ENCODE results near the gene PAFAH2. TPM values are rescaled to one million over a fixed set of nuclear protein-coding genes. Genes with fewer than 3 reads are reported as not detected.

The PAFAH2 gene
- polyA plus RNA-seq, 1 donor: 20.7 TPM

DNA sequence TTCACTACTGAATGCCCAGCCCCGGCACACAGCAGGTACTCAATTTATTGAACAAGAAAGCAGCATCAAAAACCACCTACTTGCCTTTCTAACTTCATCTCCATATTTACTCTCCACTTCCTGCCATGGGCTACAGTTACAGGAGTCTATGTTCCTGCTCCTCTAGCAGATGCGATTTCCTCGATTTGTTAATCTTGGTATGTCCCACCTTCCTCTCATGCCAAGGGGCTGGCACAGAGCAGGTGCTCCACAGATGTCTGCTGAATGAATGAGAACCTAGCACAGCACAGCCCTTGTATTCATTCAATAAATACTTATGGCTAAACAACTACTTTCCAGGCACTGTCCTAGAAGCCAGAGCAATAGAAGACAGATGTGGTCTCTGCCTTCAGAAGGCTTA is 12.2 kb downstream of the PAFAH2 start:
- Histone ChIP-seq H3K27ac (ENCODE audit: low read length) (no peak overlapping the region), H3K9me3 (ENCODE audit: control insufficient read depth, low read depth, low read length) (no peaks in the 10 kb centered on the region), H3K27me3 (ENCODE audit: control insufficient read depth, insufficient read depth, low read length) (no peaks in the 10 kb centered on the region), H3K4me1 (ENCODE audit: control insufficient read depth, insufficient read depth, low read length) (no peaks in the 10 kb centered on the region), H3K4me3 (ENCODE audit: low read length) (no peak overlapping the region), H3K36me3 (ENCODE audit: control insufficient read depth, insufficient read depth, low read length) (peaks cover 71% of the 10 kb centered on the region)
- DNase-seq: no peak
- no CpG with 5 or more reads among the region's 3 CpGs for WGBS (ENCODE audit: insufficient coverage, low lambda C conversion rate)

DNA sequence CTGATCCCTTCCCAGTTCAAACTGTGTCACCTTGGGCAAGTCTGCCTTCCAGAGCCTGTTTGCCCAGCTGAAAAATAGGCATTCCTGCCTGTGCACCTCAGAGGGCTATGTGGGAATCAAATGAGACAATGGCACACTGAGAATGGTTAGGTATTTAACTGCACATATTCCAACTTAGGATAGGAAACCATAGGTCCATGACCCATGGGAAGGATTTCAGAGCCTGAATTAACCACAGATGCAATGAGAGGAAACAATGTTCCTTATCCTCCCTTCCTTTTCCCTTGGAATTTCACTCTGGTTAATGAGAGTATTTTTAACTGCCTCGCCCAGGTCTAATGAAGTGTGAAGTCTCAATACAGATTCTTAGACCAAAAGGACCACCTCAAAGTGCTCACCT is 12.7 kb downstream of the PAFAH2 start:
- DNase-seq: no peak
- Histone ChIP-seq H3K9me3 (ENCODE audit: control insufficient read depth, low read depth, low read length) (no peaks in the 10 kb centered on the region), H3K27ac (ENCODE audit: low read length) (no peak overlapping the region), H3K4me1 (ENCODE audit: control insufficient read depth, insufficient read depth, low read length) (no peaks in the 10 kb centered on the region), H3K4me3 (ENCODE audit: low read length) (no peak overlapping the region), H3K27me3 (ENCODE audit: control insufficient read depth, insufficient read depth, low read length) (no peaks in the 10 kb centered on the region), H3K36me3 (ENCODE audit: control insufficient read depth, insufficient read depth, low read length) (peaks cover 68% of the 10 kb centered on the region)
- WGBS (ENCODE audit: insufficient coverage, low lambda C conversion rate): no CpG with 5 or more reads among the region's 1 CpG

DNA sequence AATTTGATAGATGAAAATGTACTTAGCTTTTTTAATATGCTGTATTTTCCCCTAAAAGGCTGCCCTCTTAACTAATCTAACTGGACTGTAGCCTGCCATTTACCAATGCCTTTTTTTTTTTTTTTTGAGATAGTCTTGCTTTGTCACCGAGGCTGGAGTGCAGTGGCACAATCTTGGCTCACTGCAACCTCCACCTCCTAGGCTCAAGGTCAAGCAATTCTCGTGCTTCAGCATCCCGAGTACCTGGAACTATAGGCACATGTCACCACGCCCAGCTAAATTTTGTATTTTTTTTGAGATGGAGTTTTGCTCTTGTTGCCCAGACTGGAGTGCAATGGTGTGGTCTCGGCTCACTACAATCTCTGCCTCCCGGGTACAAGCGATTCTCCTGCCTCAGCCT is 18.7 kb downstream of the PAFAH2 start:
- DNase-seq: no peak
- Histone ChIP-seq H3K36me3 (ENCODE audit: control insufficient read depth, insufficient read depth, low read length) (peaks cover 67% of the 10 kb centered on the region), H3K27ac (ENCODE audit: low read length) (no peak overlapping the region), H3K9me3 (ENCODE audit: control insufficient read depth, low read depth, low read length) (no peaks in the 10 kb centered on the region), H3K27me3 (ENCODE audit: control insufficient read depth, insufficient read depth, low read length) (no peaks in the 10 kb centered on the region), H3K4me1 (ENCODE audit: control insufficient read depth, insufficient read depth, low read length) (no peaks in the 10 kb centered on the region), H3K4me3 (ENCODE audit: low read length) (no peak overlapping the region)
- no CpG with 5 or more reads among the region's 7 CpGs for WGBS (ENCODE audit: insufficient coverage, low lambda C conversion rate)

DNA sequence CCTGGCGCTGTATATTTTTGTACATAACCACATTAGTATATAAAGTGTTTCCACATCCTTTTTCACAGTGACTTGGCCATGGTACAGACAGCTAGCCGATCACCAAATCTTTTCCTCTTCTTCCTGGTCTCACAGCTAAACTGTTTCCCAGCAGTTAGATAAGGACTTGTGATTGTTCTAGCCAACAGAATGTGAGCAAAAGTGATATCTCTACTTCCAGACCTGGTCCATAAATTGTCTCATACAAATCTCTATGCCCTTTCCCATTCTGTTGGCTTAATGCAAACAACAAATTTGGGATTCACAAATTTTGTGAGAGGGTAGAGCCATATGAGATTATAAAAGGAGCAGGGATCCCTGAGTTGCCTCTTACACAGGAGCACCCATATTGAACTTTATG is 19.5 kb downstream of the PAFAH2 start:
- no peak overlapping the region for H3K27ac ChIP-seq (ENCODE audit: low read length)
- no peaks in the 10 kb centered on the region for H3K9me3 ChIP-seq (ENCODE audit: control insufficient read depth, low read depth, low read length)
- H3K4me1 ChIP-seq (ENCODE audit: control insufficient read depth, insufficient read depth, low read length): no peaks in the 10 kb centered on the region
- no peaks in the 10 kb centered on the region for H3K27me3 ChIP-seq (ENCODE audit: control insufficient read depth, insufficient read depth, low read length)
- no peak for DNase-seq
- 100% methylated on average over 1 of the region's 2 CpGs for WGBS (ENCODE audit: insufficient coverage, low lambda C conversion rate)
- peaks cover 67% of the 10 kb centered on the region for H3K36me3 ChIP-seq (ENCODE audit: control insufficient read depth, insufficient read depth, low read length)
- H3K4me3 ChIP-seq (ENCODE audit: low read length): no peak overlapping the region

DNA sequence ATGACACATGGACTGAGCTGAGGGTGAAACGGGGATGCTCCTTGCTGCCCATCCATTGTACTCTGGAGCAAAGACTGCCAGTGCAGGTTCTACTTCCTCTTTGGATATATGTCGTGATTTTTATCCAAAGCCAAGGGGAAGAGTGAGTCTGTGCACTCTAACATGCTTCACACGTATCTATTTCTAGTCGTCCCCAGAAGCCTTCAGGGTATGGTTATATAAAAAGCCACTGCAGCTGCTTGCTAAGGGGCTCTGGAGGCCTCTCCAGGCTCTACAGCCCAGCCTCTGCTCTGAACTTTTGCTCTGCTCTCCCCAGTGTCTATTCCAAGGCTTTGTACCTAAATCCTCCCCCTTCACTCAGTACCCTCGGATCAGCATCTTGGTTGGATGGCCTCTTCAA is 20.1 kb downstream of the PAFAH2 start:
- 100% methylated on average over 1 of the region's 5 CpGs for WGBS (ENCODE audit: insufficient coverage, low lambda C conversion rate)
- peaks cover 65% of the 10 kb centered on the region for H3K36me3 ChIP-seq (ENCODE audit: control insufficient read depth, insufficient read depth, low read length)

DNA sequence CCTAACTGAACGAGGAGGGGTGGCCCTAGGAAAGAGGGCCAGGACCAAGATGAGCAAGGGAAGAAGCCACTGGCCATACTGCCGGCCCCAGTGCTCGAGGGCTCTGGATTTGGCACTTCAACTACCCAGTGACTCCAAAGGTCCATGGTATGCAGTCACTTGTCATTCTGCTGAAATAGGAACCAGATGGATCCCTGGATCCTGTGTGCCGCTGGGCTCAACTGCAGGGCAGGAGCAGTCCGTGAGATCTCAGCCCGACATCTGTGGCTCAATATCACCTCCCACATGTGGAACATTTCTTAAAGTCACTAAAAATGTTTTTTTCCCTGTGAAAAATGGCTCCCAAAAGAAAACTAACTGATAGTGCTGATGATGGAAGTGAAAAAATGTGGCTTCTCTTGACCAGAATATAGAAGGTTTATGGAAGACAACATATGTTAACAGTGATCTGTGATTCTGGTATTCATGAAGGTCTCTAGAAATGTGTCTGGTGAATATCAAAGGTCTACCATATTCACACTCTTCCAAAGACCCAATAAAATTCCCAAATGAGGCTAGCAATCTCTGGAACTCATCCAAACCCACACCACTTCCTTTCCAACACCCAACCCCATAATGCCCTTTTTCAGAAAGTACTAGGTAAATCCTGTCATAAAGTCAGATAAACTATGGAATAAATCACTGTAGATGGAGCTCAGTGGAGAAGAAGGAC is 24.1 kb downstream of the PAFAH2 start:
- H3K9me3 ChIP-seq (ENCODE audit: control insufficient read depth, low read depth, low read length): no peaks in the 10 kb centered on the region
- H3K4me3 ChIP-seq (ENCODE audit: low read length): no peak overlapping the region
- WGBS (ENCODE audit: insufficient coverage, low lambda C conversion rate): no CpG with 5 or more reads among the region's 6 CpGs
- H3K27me3 ChIP-seq (ENCODE audit: control insufficient read depth, insufficient read depth, low read length): no peaks in the 10 kb centered on the region
- no peak overlapping the region for H3K27ac ChIP-seq (ENCODE audit: low read length)
- peaks cover 5% of the 10 kb centered on the region for H3K4me1 ChIP-seq (ENCODE audit: control insufficient read depth, insufficient read depth, low read length)
- DNase-seq: no peak
- peaks cover 69% of the 10 kb centered on the region for H3K36me3 ChIP-seq (ENCODE audit: control insufficient read depth, insufficient read depth, low read length)

More for the DNA sequence above, 20.1 kb downstream of the PAFAH2 start:
- Histone ChIP-seq H3K4me1 (ENCODE audit: control insufficient read depth, insufficient read depth, low read length) (no peaks in the 10 kb centered on the region), H3K27ac (ENCODE audit: low read length) (no peak overlapping the region), H3K27me3 (ENCODE audit: control insufficient read depth, insufficient read depth, low read length) (no peaks in the 10 kb centered on the region), H3K4me3 (ENCODE audit: low read length) (no peak overlapping the region), H3K9me3 (ENCODE audit: control insufficient read depth, low read depth, low read length) (no peaks in the 10 kb centered on the region)
- no peak for DNase-seq

DNA sequence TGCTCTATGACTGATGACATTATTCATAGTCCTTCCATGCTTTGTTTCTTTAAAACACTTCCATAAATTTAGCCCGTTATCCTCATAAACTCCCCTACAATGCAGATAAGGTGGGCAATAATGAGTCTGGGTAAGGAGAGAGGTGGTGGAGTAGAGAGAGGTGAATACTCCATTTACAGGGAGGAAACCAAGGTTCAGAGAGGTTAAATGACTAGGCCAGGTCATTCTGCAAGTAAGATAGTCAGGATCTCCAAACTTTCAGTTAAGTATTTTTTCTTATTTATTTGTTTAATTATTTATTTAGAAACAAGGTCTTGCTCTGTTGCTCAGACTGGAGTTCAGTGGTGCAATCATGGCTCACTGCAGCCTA is 26.1 kb downstream of the PAFAH2 start:
- WGBS (ENCODE audit: insufficient coverage, low lambda C conversion rate): no CpG with 5 or more reads among the region's 1 CpG
- peak overlapping the region; percentile 37 for H3K27ac ChIP-seq (ENCODE audit: low read length)

DNA sequence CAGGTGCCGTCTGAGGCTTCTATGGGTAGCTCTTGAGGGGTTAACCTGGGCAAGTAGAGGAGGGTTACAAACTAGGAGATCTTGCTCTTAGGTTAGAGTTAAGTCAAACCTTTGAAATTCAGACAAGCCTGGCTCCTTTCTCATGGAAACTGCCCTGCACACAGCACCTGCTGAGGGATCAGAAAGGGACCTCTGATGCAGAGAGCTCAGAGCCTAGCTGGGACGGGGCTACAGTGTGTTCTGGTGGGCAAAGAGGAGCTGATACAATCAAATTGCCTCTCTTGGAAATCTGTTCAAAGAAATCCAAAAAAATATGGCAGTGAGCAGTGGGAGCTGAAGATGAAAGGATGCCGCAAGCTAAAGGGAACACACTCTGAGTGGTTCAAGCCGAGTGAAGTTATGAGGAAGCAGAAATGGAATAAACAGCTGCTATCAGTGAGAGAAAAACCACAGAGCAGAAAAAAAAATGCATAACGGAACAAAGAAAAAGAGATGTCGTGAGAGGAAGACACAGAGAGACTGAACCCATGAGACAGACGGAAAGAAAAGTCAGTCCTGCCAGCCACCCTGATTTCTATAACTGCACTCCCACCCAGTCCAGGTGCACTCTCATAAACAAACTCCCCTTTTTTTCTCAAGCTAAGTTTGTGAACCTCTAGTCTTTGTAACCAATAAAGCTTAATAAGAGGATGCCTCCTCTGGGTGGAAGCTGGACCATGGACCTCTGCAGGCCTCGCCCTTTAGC is 26.6 kb downstream of the PAFAH2 start:
- 41% methylated on average over 4 of the region's 8 CpGs for WGBS (ENCODE audit: insufficient coverage, low lambda C conversion rate)
- Histone ChIP-seq H3K27ac (ENCODE audit: low read length) (peak overlapping the region; percentile 37), H3K27me3 (ENCODE audit: control insufficient read depth, insufficient read depth, low read length) (no peaks in the 10 kb centered on the region), H3K36me3 (ENCODE audit: control insufficient read depth, insufficient read depth, low read length) (peaks cover 69% of the 10 kb centered on the region), H3K4me1 (ENCODE audit: control insufficient read depth, insufficient read depth, low read length) (peaks cover 5% of the 10 kb centered on the region), H3K4me3 (ENCODE audit: low read length) (no peak overlapping the region), H3K9me3 (ENCODE audit: control insufficient read depth, low read depth, low read length) (no peaks in the 10 kb centered on the region)
- peak; percentile 56 to 84 for DNase-seq

More for the DNA sequence above, 26.1 kb downstream of the PAFAH2 start:
- Histone ChIP-seq H3K27me3 (ENCODE audit: control insufficient read depth, insufficient read depth, low read length) (no peaks in the 10 kb centered on the region), H3K36me3 (ENCODE audit: control insufficient read depth, insufficient read depth, low read length) (peaks cover 70% of the 10 kb centered on the region), H3K9me3 (ENCODE audit: control insufficient read depth, low read depth, low read length) (no peaks in the 10 kb centered on the region), H3K4me3 (ENCODE audit: low read length) (no peak overlapping the region), H3K4me1 (ENCODE audit: control insufficient read depth, insufficient read depth, low read length) (peaks cover 5% of the 10 kb centered on the region)
- DNase-seq: no peak

DNA sequence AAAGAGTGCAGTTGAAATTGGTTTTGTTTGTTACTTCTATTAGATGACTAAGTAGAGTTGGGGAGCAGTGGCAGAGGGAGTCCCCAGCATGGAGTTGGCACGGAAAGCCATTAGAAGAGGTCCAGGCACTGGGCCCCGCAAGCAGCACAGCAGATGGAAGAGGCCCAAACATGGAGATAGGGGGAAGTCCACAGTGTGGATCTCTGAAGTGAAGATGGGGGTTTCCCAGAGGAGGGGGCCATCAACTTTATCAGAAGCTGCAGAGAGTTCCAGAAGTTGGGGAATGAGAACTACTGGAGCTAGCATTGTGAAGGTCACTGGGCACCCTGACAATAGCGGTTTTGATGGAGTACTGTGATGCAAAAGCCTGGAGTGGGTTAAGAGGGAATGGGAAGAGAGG is 30.6 kb downstream of the PAFAH2 start:
- DNase-seq: no peak
- 71% methylated on average over 1 of the region's 3 CpGs for WGBS (ENCODE audit: insufficient coverage, low lambda C conversion rate)
- H3K36me3 ChIP-seq (ENCODE audit: control insufficient read depth, insufficient read depth, low read length): peaks cover 48% of the 10 kb centered on the region
- no peaks in the 10 kb centered on the region for H3K27me3 ChIP-seq (ENCODE audit: control insufficient read depth, insufficient read depth, low read length)
- H3K4me1 ChIP-seq (ENCODE audit: control insufficient read depth, insufficient read depth, low read length): peaks cover 5% of the 10 kb centered on the region
- H3K4me3 ChIP-seq (ENCODE audit: low read length): no peak overlapping the region
- no peaks in the 10 kb centered on the region for H3K9me3 ChIP-seq (ENCODE audit: control insufficient read depth, low read depth, low read length)
- no peak overlapping the region for H3K27ac ChIP-seq (ENCODE audit: low read length)

DNA sequence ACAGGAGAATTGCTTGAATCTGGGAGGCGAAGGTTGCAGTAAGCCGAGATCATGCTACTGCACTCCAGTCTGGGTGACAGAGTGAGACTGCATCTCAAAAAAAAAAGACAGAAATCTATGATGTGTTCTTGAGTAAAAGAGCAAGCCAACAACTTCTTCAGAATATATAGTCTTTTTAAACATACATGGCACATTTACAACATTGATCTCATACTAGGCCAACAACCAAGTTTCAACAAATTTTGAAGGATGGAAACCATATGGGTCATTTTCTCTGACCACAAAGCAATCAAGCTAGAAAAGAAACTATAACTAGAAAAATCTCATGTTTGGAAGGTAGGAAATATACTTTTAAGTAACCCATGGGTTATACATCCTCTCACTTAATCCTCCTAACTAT is 38.3 kb downstream of the PAFAH2 start:
- no peaks in the 10 kb centered on the region for H3K9me3 ChIP-seq (ENCODE audit: control insufficient read depth, low read depth, low read length)
- WGBS (ENCODE audit: insufficient coverage, low lambda C conversion rate): no CpG with 5 or more reads among the region's 2 CpGs
- no peak for DNase-seq
- H3K36me3 ChIP-seq (ENCODE audit: control insufficient read depth, insufficient read depth, low read length): peaks cover 48% of the 10 kb centered on the region
- H3K4me3 ChIP-seq (ENCODE audit: low read length): no peak overlapping the region
- no peaks in the 10 kb centered on the region for H3K4me1 ChIP-seq (ENCODE audit: control insufficient read depth, insufficient read depth, low read length)
- no peak overlapping the region for H3K27ac ChIP-seq (ENCODE audit: low read length)
- no peaks in the 10 kb centered on the region for H3K27me3 ChIP-seq (ENCODE audit: control insufficient read depth, insufficient read depth, low read length)

Measured in large intestine (tissue), 3 donors.